Keratinocyte (primary cell): Measurements from ENCODE around the gene YY1.

ENCODE experiments used
- CTCF ChIP-seq, 3 experiments: IDR thresholded peaks in 1 of 3; conservative IDR thresholded peaks in 1 of 3; optimal IDR thresholded peaks in 1 of 3; 2 replicates in 2 of 3; 3 replicates in 1 of 3; pipeline versions ENCODE3 to v1.5.1; 2011; ENCODE audit warnings: low read length in 3 of 3, mild to moderate bottlenecking in 3 of 3, moderate library complexity in 2 of 3, control low read depth in 1 of 3, inconsistent platforms in 1 of 3; ENCODE audit not compliant: insufficient read depth in 2 of 3; ENCODE audit errors: extremely low read depth in 1 of 3
- EZH2 ChIP-seq: IDR thresholded peaks from one replicate; pipeline ENCODE4 v1.6.1; 2012; ENCODE audit warnings: inconsistent platforms, mild to moderate bottlenecking, low read length, moderate library complexity

GRCh38 chr14:100282083-100282350 lies 43.1 kb downstream of the YY1 start:
- TF ChIP-seq EZH2: no peak
- TF ChIP-seq CTCF (optimal IDR thresholded peaks at IDR 0.05 in 1 of 3, IDR thresholded peaks at IDR 0.05 in 1 of 3, conservative IDR thresholded peaks at IDR 0.05 in 1 of 3; ENCODE audit: extremely low read depth in 1 of 3, insufficient read depth in 2 of 3, low read length in 3 of 3): no peak
